Measurements from ENCODE around the gene HS6ST2.

GRCh38 chrX:132790329-132790728 lies 168.1 kb downstream of the HS6ST2 start:
- TF ChIP-seq CTCF (IDR thresholded peaks at IDR 0.05) (no peak), POLR2A (IDR thresholded peaks at IDR 0.05) (no peak)

Measured in testis (tissue), 2 donors.